ENCODE data around the gene RELN. TPM values are rescaled to one million over a fixed set of nuclear protein-coding genes. Genes with fewer than 3 reads are reported as not detected.

RELN gene
- total and polyA plus RNA-seq, 9 of the 15 experiments (the other 6 are each of a cell fraction or from before 2014, with no cell fraction given): 12.9 to 43.2 (median 18.1) TPM

- H2AFZ ChIP-seq (ENCODE audit: low read depth, low read length): no peak overlapping the region
- H3K9me1 ChIP-seq (ENCODE audit: control insufficient read depth, insufficient read depth, low read length): no peaks in the 10 kb centered on the region
- no peaks in the 10 kb centered on the region for H3K36me3 ChIP-seq (ENCODE audit: control insufficient read depth, insufficient read depth, low read length)
- no TSS peak for BruUV-seq (replicated peaks)
- H3K27ac ChIP-seq (ENCODE audit: extremely low read depth, low read depth, low read length): no peak overlapping the region
- ATAC-seq (no peak), FAIRE-seq (no peak), DNase-seq (ENCODE audit: extremely low read depth in 1 of 4, low spot score in 3 of 4) (no peak)
- H3K4me1 ChIP-seq (replicated peaks in 1 of 2; ENCODE audit: control insufficient read depth in 2 of 2, insufficient read depth in 2 of 2, low read length in 2 of 2): no peaks in the 10 kb centered on the region
- H3K9ac ChIP-seq (ENCODE audit: insufficient read depth in 1 of 2, low read depth in 2 of 2, low read length in 2 of 2): no peak overlapping the region
- no peaks in the 10 kb centered on the region for H3K27me3 ChIP-seq (ENCODE audit: control insufficient read depth in 2 of 2, insufficient read depth in 2 of 2, low read length in 2 of 2)
- H3K79me2 ChIP-seq (ENCODE audit: control insufficient read depth, insufficient read depth, low read length): no peaks in the 10 kb centered on the region
- POLR2A ChIA-PET: no interaction called here
- TF ChIP-seq CEBPG (CRISPR knock-in tag; IDR thresholded peaks at IDR 0.05) (no peak), CEBPG (tag; conservative IDR thresholded peaks at IDR 0.05 in 1 of 2, IDR thresholded peaks at IDR 0.05 in 1 of 2) (peak in 1 of 2 experiments; percentile 60; a peak in 1 of 4 replicates), ZKSCAN3 (CRISPR knock-in tag; IDR thresholded peaks at IDR 0.05) (no peak), TAF15 (IDR thresholded peaks at IDR 0.05; ENCODE audit: low read depth, low read length) (no peak)
- TF ChIP-seq, protein P1, sequence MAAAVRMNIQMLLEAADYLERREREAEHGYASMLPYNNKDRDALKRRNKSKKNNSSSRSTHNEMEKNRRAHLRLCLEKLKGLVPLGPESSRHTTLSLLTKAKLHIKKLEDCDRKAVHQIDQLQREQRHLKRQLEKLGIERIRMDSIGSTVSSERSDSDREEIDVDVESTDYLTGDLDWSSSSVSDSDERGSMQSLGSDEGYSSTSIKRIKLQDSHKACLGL (CRISPR knock-in tag; IDR thresholded peaks at IDR 0.05; ENCODE audit: borderline replicate concordance, poor library complexity, severe bottlenecking): no peak
- in situ Hi-C loops (cut with MboI): no loop called here
- intact Hi-C loops (cut with micrococcal nuclease): no loop called here
- CTCF ChIA-PET (ENCODE audit: low intra/inter-chr PET ratio): no interaction called here
- WGBS (ENCODE audit: insufficient coverage, low coverage, missing lambda C conversion rate): 67% methylated on average over 1 of the region's 1 CpG
- H3K4me2 ChIP-seq (ENCODE audit: insufficient read depth, low read length): no peak overlapping the region
- no peak overlapping the region for H3K4me3 ChIP-seq
- H3K9me3 ChIP-seq (replicated peaks; ENCODE audit: control insufficient read depth, insufficient read depth, low read depth, low read length): 0 out of 2 replicates have a peak, but pooled peaks cover 1% of the 10 kb centered on the region
- H4K20me1 ChIP-seq (replicated peaks; ENCODE audit: control insufficient read depth, insufficient read depth, low read length): no peaks in the 10 kb centered on the region
Observed at GRCh38 chr7:103784646-103785286, 204.7 kb downstream of the RELN start.
